Body of pancreas (tissue), 4 donors: ENCODE data around the gene PRKCSH.
"Not testable (repeated sequence)": the region's sequence is repeated elsewhere in the genome, so short reads cannot be mapped to it uniquely, and the experiment has no call there.

ENCODE experiments used
- CTCF ChIP-seq, 7 experiments: fragments of 450-650 bp in 4 of 7; fragments of 200-600 bp in 3 of 7; sonication (generic) in 3 of 7; IDR thresholded peaks; one replicate each; pipeline ENCODE4 v1.5.1; 2016 to 2019; ENCODE audit warnings: antibody characterized with exemption in 7 of 7
- POLR2A ChIP-seq, 3 donors: fragments of 450-650 bp; IDR thresholded peaks; one replicate each; pipeline ENCODE4 v1.6.1; 2016; ENCODE audit warnings: antibody characterized with exemption in 3 of 3, mild to moderate bottlenecking in 2 of 3

- not testable (repeated sequence) for TF ChIP-seq CTCF, POLR2A (IDR thresholded peaks at IDR 0.05)
Measured at GRCh38 chr19:11458912-11459311, 23.5 kb downstream of the PRKCSH start.
